ENCODE data around the gene PBX2.

The PBX2 gene

GRCh38 chr6:32154514-32155161 is 35.4 kb downstream of the PBX2 start:
- TF ChIP-seq YY1 (IDR thresholded peaks at IDR 0.05; ENCODE audit: insufficient read depth, insufficient read length) (no peak), SUZ12 (IDR thresholded peaks at IDR 0.05; ENCODE audit: extremely low read depth, insufficient read depth, insufficient read length) (no peak), ZNF274 (IDR thresholded peaks at IDR 0.05; ENCODE audit: low read depth, low read length) (no peak)
- no peak for DNase-seq (ENCODE audit: low read depth, low spot score)

GRCh38 chr6:32153564-32154513 is 36.2 kb downstream of the PBX2 start, which contains the start of gene PPT2:
PPT2 (plus strand) TSS chr6:32154141; CDS start chr6:32154595, 454 bp downstream.
- Histone ChIP-seq H3K4me1 (ENCODE audit: insufficient read depth, insufficient read length) (peaks cover 4% of the 10 kb centered on the region), H3K36me3 (ENCODE audit: insufficient read depth, insufficient read length, low read length) (peaks cover 36% of the 10 kb centered on the region), H3K4me3 (ENCODE audit: insufficient read length, low read depth) (peak within 1 kb of the TSS; percentile 84), H3K27me3 (ENCODE audit: insufficient read depth, insufficient read length) (peaks cover 3% of the 10 kb centered on the region), H3K9ac (ENCODE audit: insufficient read length, low read depth) (peak within 1 kb of the TSS; percentile 93), H3K9me3 (ENCODE audit: insufficient read depth, low read length) (no peaks in the 10 kb centered on the region)
- DNase-seq (ENCODE audit: low read depth, low spot score) = peak; percentile 79
- no peak for TF ChIP-seq YY1 (IDR thresholded peaks at IDR 0.05; ENCODE audit: insufficient read depth, insufficient read length)

More at GRCh38 chr6:32154514-32155161, 35.4 kb downstream of the PBX2 start:
- Histone ChIP-seq H3K9me3 (ENCODE audit: insufficient read depth, low read length) (no peaks in the 10 kb centered on the region), H3K4me1 (ENCODE audit: insufficient read depth, insufficient read length) (peaks cover 4% of the 10 kb centered on the region), H3K27me3 (ENCODE audit: insufficient read depth, insufficient read length) (peaks cover 3% of the 10 kb centered on the region), H3K36me3 (ENCODE audit: insufficient read depth, insufficient read length, low read length) (peaks cover 37% of the 10 kb centered on the region), H3K4me3 (ENCODE audit: insufficient read length, low read depth) (peak overlapping the region; percentile 84), H3K9ac (ENCODE audit: insufficient read length, low read depth) (peak overlapping the region; percentile 93)

GRCh38 chr6:32152769-32153563 is 37.0 kb downstream of the PBX2 start:
- Histone ChIP-seq H3K9ac (ENCODE audit: insufficient read length, low read depth) (peak overlapping the region; percentile 93), H3K36me3 (ENCODE audit: insufficient read depth, insufficient read length, low read length) (peaks cover 27% of the 10 kb centered on the region), H3K4me3 (ENCODE audit: insufficient read length, low read depth) (peak overlapping the region; percentile 84), H3K9me3 (ENCODE audit: insufficient read depth, low read length) (no peaks in the 10 kb centered on the region), H3K4me1 (ENCODE audit: insufficient read depth, insufficient read length) (peaks cover 4% of the 10 kb centered on the region), H3K27me3 (ENCODE audit: insufficient read depth, insufficient read length) (peaks cover 3% of the 10 kb centered on the region)
- DNase-seq (ENCODE audit: low read depth, low spot score) = no peak
- no peak for TF ChIP-seq SUZ12 (IDR thresholded peaks at IDR 0.05; ENCODE audit: extremely low read depth, insufficient read depth, insufficient read length)
- TF ChIP-seq ZNF274 (IDR thresholded peaks at IDR 0.05; ENCODE audit: low read depth, low read length) = no peak
- no peak for TF ChIP-seq YY1 (IDR thresholded peaks at IDR 0.05; ENCODE audit: insufficient read depth, insufficient read length)

GRCh38 chr6:32151863-32152768 is 37.9 kb downstream of the PBX2 start, which contains the start of gene PRRT1:
PRRT1 (minus strand) TSS chr6:32151939; CDS start chr6:32151827, 112 bp downstream.
- Histone ChIP-seq H3K9ac (ENCODE audit: insufficient read length, low read depth) (peak within 1 kb of the TSS; percentile 93), H3K4me3 (ENCODE audit: insufficient read length, low read depth) (peak within 1 kb of the TSS; percentile 84), H3K36me3 (ENCODE audit: insufficient read depth, insufficient read length, low read length) (peaks cover 20% of the 10 kb centered on the region), H3K9me3 (ENCODE audit: insufficient read depth, low read length) (no peaks in the 10 kb centered on the region), H3K27me3 (ENCODE audit: insufficient read depth, insufficient read length) (peaks cover 3% of the 10 kb centered on the region), H3K4me1 (ENCODE audit: insufficient read depth, insufficient read length) (peaks cover 4% of the 10 kb centered on the region)
- no peak for DNase-seq (ENCODE audit: low read depth, low spot score)
- TF ChIP-seq SUZ12 (IDR thresholded peaks at IDR 0.05; ENCODE audit: extremely low read depth, insufficient read depth, insufficient read length) = no peak
- no peak for TF ChIP-seq YY1 (IDR thresholded peaks at IDR 0.05; ENCODE audit: insufficient read depth, insufficient read length)
- no peak for TF ChIP-seq ZNF274 (IDR thresholded peaks at IDR 0.05; ENCODE audit: low read depth, low read length)

- Histone ChIP-seq H3K4me3 (ENCODE audit: insufficient read length, low read depth) (no peak overlapping the region), H3K36me3 (ENCODE audit: insufficient read depth, insufficient read length, low read length) (peaks cover 12% of the 10 kb centered on the region), H3K9me3 (ENCODE audit: insufficient read depth, low read length) (no peaks in the 10 kb centered on the region), H3K27me3 (ENCODE audit: insufficient read depth, insufficient read length) (peaks cover 3% of the 10 kb centered on the region), H3K9ac (ENCODE audit: insufficient read length, low read depth) (no peak overlapping the region), H3K4me1 (ENCODE audit: insufficient read depth, insufficient read length) (peaks cover 4% of the 10 kb centered on the region)
- DNase-seq (ENCODE audit: low read depth, low spot score) = no peak
- no peak for TF ChIP-seq ZNF274 (IDR thresholded peaks at IDR 0.05; ENCODE audit: low read depth, low read length)
- no peak for TF ChIP-seq YY1 (IDR thresholded peaks at IDR 0.05; ENCODE audit: insufficient read depth, insufficient read length)
- TF ChIP-seq SUZ12 (IDR thresholded peaks at IDR 0.05; ENCODE audit: extremely low read depth, insufficient read depth, insufficient read length) = no peak
Measured at GRCh38 chr6:32151181-32151862, 38.7 kb downstream of the PBX2 start.
